H1 (cell line): ENCODE measurements around the gene CCL23. TPM values are rescaled to one million over a fixed set of nuclear protein-coding genes. Genes with fewer than 3 reads are reported as not detected.
A peak's percentile ranks its signal among the peaks of the same experiment; 100 is the strongest.

Source experiments
- CTCF ChIA-PET: fragments of 300-600 bp; sonication (Branson Sonifier 250); formaldehyde crosslinking; loops from one replicate; lab custom pipeline; 2021; ENCODE audit not compliant: partially characterized antibody; lab: Charles Lee
- POLR2A ChIA-PET: fragments of 300-600 bp; sonication (Branson Sonifier 250); formaldehyde crosslinking; loops from one replicate; lab custom pipeline; 2021; ENCODE audit warnings: inconsistent platforms; ENCODE audit not compliant: partially characterized antibody; lab: Charles Lee
- DNase-seq, 2 experiments: peaks; one replicate each; pipeline versions ENCODE4 v3.0.0 to v3.0.0-alpha.2; 2010 to 2022; ENCODE audit warnings: low spot score in 2 of 2, low read depth in 1 of 2, mixed read lengths in 1 of 2
- FAIRE-seq: peaks from 2 replicates; lab custom pipeline; 2011; peaks lifted over from hg19 to GRCh38; lab: Jason Lieb, UNC
- H2AFZ ChIP-seq: 2 replicates; pipeline ENCODE4 v1.8.1; 2012; ENCODE audit warnings: low read length, inconsistent platforms
- H2AK5ac ChIP-seq: 2 replicates; pipeline ENCODE4 v1.6.1; 2013; ENCODE audit warnings: low read depth, low read length
- H2BK120ac ChIP-seq: replicated peaks from 2 replicates; pipeline ENCODE3; 2013; ENCODE audit warnings: low read depth, low read length, inconsistent platforms
- H2BK12ac ChIP-seq: 2 replicates; pipeline ENCODE4 v1.6.1; 2013; ENCODE audit warnings: low read depth, low read length
- H2BK15ac ChIP-seq: 2 replicates; pipeline ENCODE4 v1.6.1; 2013; ENCODE audit warnings: low read length
- H2BK20ac ChIP-seq: 2 replicates; pipeline ENCODE4 v1.6.1; 2013; ENCODE audit warnings: low read length
- H2BK5ac ChIP-seq: 2 replicates; pipeline ENCODE4 v1.6.1; 2013; ENCODE audit warnings: low read depth, low read length
- H3K14ac ChIP-seq: 2 replicates; pipeline ENCODE4 v1.6.1; 2013; ENCODE audit warnings: inconsistent platforms; ENCODE audit not compliant: insufficient read length
- H3K18ac ChIP-seq: 2 replicates; pipeline ENCODE4 v1.6.1; 2013; ENCODE audit warnings: low read length; ENCODE audit errors: extremely low read depth
- H3K23ac ChIP-seq: 2 replicates; pipeline ENCODE4 v1.6.1; 2013; ENCODE audit warnings: inconsistent platforms; ENCODE audit not compliant: insufficient read length
- H3K23me2 ChIP-seq: 2 replicates; pipeline ENCODE4 v1.6.1; 2013; ENCODE audit warnings: low read depth, low read length
- H3K27ac ChIP-seq: 2 replicates; pipeline ENCODE4 v1.6.1; 2011; ENCODE audit warnings: low read depth, low read length, inconsistent platforms
- H3K27me3 ChIP-seq, 4 experiments: replicated peaks in 1 of 4; 1 replicate in 1 of 4; 2 replicates in 3 of 4; pipeline versions ENCODE4 v1.6.1 to v1.8.1; 2011 to 2013; ENCODE audit warnings: low read length in 3 of 4, mild to moderate bottlenecking in 3 of 4, inconsistent platforms in 2 of 4, mixed read lengths in 2 of 4, moderate library complexity in 1 of 4; ENCODE audit not compliant: control insufficient read depth in 3 of 4, insufficient read depth in 3 of 4; ENCODE audit errors: extremely low read depth in 1 of 4
- H3K36me3 ChIP-seq, 4 experiments: 2 replicates each; pipeline versions ENCODE4 v1.6.1 to v1.8.1; 2011 to 2013; ENCODE audit warnings: mild to moderate bottlenecking in 4 of 4, low read length in 3 of 4, moderate library complexity in 2 of 4, control low read depth in 1 of 4, inconsistent platforms in 1 of 4; ENCODE audit not compliant: insufficient read depth in 4 of 4, control insufficient read depth in 2 of 4
- H3K4ac ChIP-seq: replicated peaks from 2 replicates; pipeline ENCODE3; 2013; ENCODE audit warnings: low read length, low read depth, mixed read lengths, inconsistent platforms; ENCODE audit not compliant: insufficient read length
- H3K4me1 ChIP-seq, 4 experiments: replicated peaks in 1 of 4; 1 replicate in 1 of 4; 2 replicates in 3 of 4; pipeline versions ENCODE4 v1.6.1 to v1.8.1; 2011 to 2013; ENCODE audit warnings: low read length in 3 of 4, inconsistent platforms in 2 of 4, mixed read lengths in 1 of 4; ENCODE audit not compliant: insufficient read depth in 4 of 4, control insufficient read depth in 3 of 4
- H3K4me2 ChIP-seq, 2 experiments: 2 replicates each; pipeline versions ENCODE4 v1.6.1 to v1.8.1; 2011 to 2013; ENCODE audit warnings: low read depth in 2 of 2, low read length in 2 of 2, control low read depth in 1 of 2, inconsistent platforms in 1 of 2, mild to moderate bottlenecking in 1 of 2; ENCODE audit not compliant: insufficient read depth in 1 of 2
- H3K4me3 ChIP-seq, 4 experiments: fragments of 200-600, 300-600 bp in 1 of 4; sonication (generic), shearing (Covaris generic), sonication (Bioruptor Twin) in 1 of 4; 2 replicates each; pipeline versions ENCODE4 v1.5.1 to v1.8.1; 2011 to 2016; ENCODE audit warnings: low read length in 4 of 4, low read depth in 3 of 4, control low read depth in 2 of 4, inconsistent platforms in 2 of 4, mild to moderate bottlenecking in 2 of 4, mixed read lengths in 1 of 4, moderate library complexity in 1 of 4; ENCODE audit not compliant: insufficient read depth in 2 of 4; ENCODE audit errors: extremely low read depth in 1 of 4
- H3K56ac ChIP-seq: replicated peaks from 2 replicates; pipeline ENCODE3; 2013; ENCODE audit warnings: low read depth, mild to moderate bottlenecking, mixed read lengths, low read length, inconsistent platforms; ENCODE audit not compliant: insufficient read length
- H3K79me1 ChIP-seq: 2 replicates; pipeline ENCODE4 v1.6.1; 2013; ENCODE audit warnings: low read depth, low read length, control low read depth
- H3K79me2 ChIP-seq, 2 experiments: 2 replicates each; pipeline versions ENCODE4 v1.6.1 to v1.8.1; 2012 to 2013; ENCODE audit warnings: low read length in 2 of 2, mild to moderate bottlenecking in 2 of 2, inconsistent platforms in 1 of 2; ENCODE audit not compliant: insufficient read depth in 2 of 2, control insufficient read depth in 1 of 2
- H3K9ac ChIP-seq, 4 experiments: replicated peaks in 1 of 4; 1 replicate in 1 of 4; 2 replicates in 3 of 4; pipeline versions ENCODE4 v1.6.1 to v1.8.1; 2011 to 2013; ENCODE audit warnings: low read depth in 3 of 4, low read length in 3 of 4, control low read depth in 2 of 4, mild to moderate bottlenecking in 2 of 4, moderate library complexity in 2 of 4, inconsistent platforms in 1 of 4; ENCODE audit errors: extremely low read depth in 1 of 4
- H3K9me3 ChIP-seq, 2 experiments: 2 replicates each; pipeline versions ENCODE4 v1.6.1 to v1.8.1; 2012 to 2013; ENCODE audit warnings: mild to moderate bottlenecking in 2 of 2, moderate library complexity in 2 of 2, control low read depth in 1 of 2, inconsistent platforms in 1 of 2, low read depth in 1 of 2, low read length in 1 of 2, mixed read lengths in 1 of 2; ENCODE audit not compliant: insufficient read depth in 2 of 2
- H4K20me1 ChIP-seq, 2 experiments: replicated peaks in 1 of 2; 2 replicates each; pipeline versions ENCODE3 to v1.8.1; 2011 to 2013; ENCODE audit warnings: inconsistent platforms in 2 of 2, low read length in 2 of 2, mild to moderate bottlenecking in 1 of 2; ENCODE audit not compliant: insufficient read depth in 2 of 2, control insufficient read depth in 1 of 2
- H4K5ac ChIP-seq: 2 replicates; pipeline ENCODE4 v1.6.1; 2013; ENCODE audit warnings: low read length, low read depth, mixed read lengths, inconsistent platforms; ENCODE audit not compliant: insufficient read length
- H4K8ac ChIP-seq: 2 replicates; pipeline ENCODE4 v1.8.0; 2013; ENCODE audit warnings: mild to moderate bottlenecking, moderate library complexity, low read length, inconsistent platforms; ENCODE audit not compliant: insufficient read depth; ENCODE audit errors: extremely low read depth
- H4K91ac ChIP-seq: replicated peaks from 2 replicates; pipeline ENCODE3; 2013; ENCODE audit warnings: low read length, mixed read lengths, inconsistent platforms; ENCODE audit not compliant: insufficient read length
- ASH2L ChIP-seq: fragments of 200-600, 300-600 bp; sonication (generic); IDR thresholded peaks from one replicate; pipeline ENCODE4 v1.7.1; 2017; ENCODE audit warnings: low read length
- ATF3 ChIP-seq: IDR thresholded peaks from 2 replicates; pipeline ENCODE4 v1.6.1; 2011; ENCODE audit warnings: low read depth, mild to moderate bottlenecking, low read length; ENCODE audit not compliant: insufficient read depth
- CHD1 ChIP-seq: IDR thresholded peaks from 2 replicates; pipeline ENCODE4 v1.6.1; 2012; ENCODE audit warnings: low read depth, low read length, improper control_type of control experiment
- CTCF ChIP-seq, 3 experiments: IDR thresholded peaks; 1 replicate in 2 of 3; 2 replicates in 1 of 3; pipeline versions ENCODE4 v1.5.1 to v1.6.1; 2011; ENCODE audit warnings: low read length in 3 of 3, mild to moderate bottlenecking in 3 of 3, inconsistent platforms in 2 of 3, low read depth in 1 of 3, moderate library complexity in 1 of 3; ENCODE audit not compliant: insufficient read depth in 1 of 3; ENCODE audit errors: control extremely low read depth in 1 of 3
- GTF2F1 ChIP-seq: IDR thresholded peaks from 2 replicates; pipeline ENCODE4 v1.6.1; 2012; ENCODE audit warnings: low read depth, low read length, improper control_type of control experiment, borderline replicate concordance
- RAD21 ChIP-seq, 2 experiments: IDR thresholded peaks in 1 of 2; conservative IDR thresholded peaks in 1 of 2; 2 replicates each; pipeline ENCODE4 v1.6.1; 2011; ENCODE audit warnings: low read depth in 2 of 2, low read length in 2 of 2, improper control_type of control experiment in 1 of 2, inconsistent platforms in 1 of 2, mild to moderate bottlenecking in 1 of 2, moderate library complexity in 1 of 2
- RBBP5 ChIP-seq: IDR thresholded peaks from 2 replicates; pipeline ENCODE4 v1.7.1; 2012; ENCODE audit warnings: low read depth, mild to moderate bottlenecking, inconsistent platforms, low read length, moderate library complexity, borderline replicate concordance
- RFX5 ChIP-seq: IDR thresholded peaks from 2 replicates; pipeline ENCODE4 v1.6.1; 2011; ENCODE audit warnings: low read depth, low read length, improper control_type of control experiment, borderline replicate concordance
- SP1 ChIP-seq: IDR thresholded peaks from 2 replicates; pipeline ENCODE4 v1.6.1; 2011; ENCODE audit warnings: low read depth, low read length
- SUZ12 ChIP-seq: fragments of 200-600 bp; sonication (generic); IDR thresholded peaks from 2 replicates; pipeline ENCODE4 v1.6.1; 2012; ENCODE audit warnings: mild to moderate bottlenecking, inconsistent platforms, low read length, moderate library complexity, mixed read lengths
- TAF1 ChIP-seq: IDR thresholded peaks from 2 replicates; pipeline ENCODE4 v1.6.1; 2011; ENCODE audit warnings: mild to moderate bottlenecking, low read depth, low read length
- WGBS, 2 experiments: shearing (Covaris generic) in 1 of 2; methylation state at CpG; one replicate each; pipeline versions ENCODE4 v1.1.6 to v1.1.7; 2013 to 2015; ENCODE audit warnings: low lambda C conversion rate in 2 of 2, mixed read lengths in 2 of 2, inconsistent platforms in 1 of 2, low coverage in 1 of 2, missing lambda C conversion rate in 1 of 2; ENCODE audit not compliant: insufficient replicate concordance in 2 of 2, insufficient coverage in 1 of 2, insufficient read length in 1 of 2; ENCODE audit errors: extremely low coverage in 1 of 2, missing lambda C conversion rate in 1 of 2; 5-methylcytosine and 5-hydroxymethylcytosine counted together
- polyA plus RNA-seq, 7 experiments: library from polyadenylated mRNA; depleted of rRNA in 3 of 7; stranded (reverse) in 5 of 7; unstranded in 2 of 7; fragments of >200 nt in 5 of 7; fragments of 200-250 nt in 2 of 7; gene quantifications; 1 replicate in 5 of 7; 2 replicates in 1 of 7; 4 replicates in 1 of 7; pipeline versions ENCODE4 v1.2.1 to v1.2.3, GENCODE V29; 2011 to 2013; ENCODE audit warnings: missing spikeins in 2 of 7, mixed read lengths in 2 of 7
- total RNA-seq: library from RNA; stranded (reverse); fragmentation: NEBNext Ultra II Directional; extraction: Animal tissue kit (Norgen Biotek cat#: 25700); gene quantifications from 2 replicates; pipeline ENCODE4 v1.2.1, GENCODE V29; 2021

The CCL23 gene
- total and polyA plus RNA-seq, 2 of the 8 experiments (the other 6 are each of a cell fraction or from before 2014, with no cell fraction given), result not detected

- H4K91ac ChIP-seq, result no peak overlapping the region
- H3K23me2 ChIP-seq, result no peaks in the 10 kb centered on the region
- no peak overlapping the region for H3K27ac ChIP-seq
- H3K4ac ChIP-seq, result no peak overlapping the region
- no peaks in the 10 kb centered on the region for H3K79me2 ChIP-seq
- ChIA-PET CTCF (interaction anchor here (0.7 to 2.4 kb wide), 9 partner anchors 11 to 173 kb away, joined by 3 to 13 read pairs (median 4); no protein-coding TSS in a partner anchor), POLR2A (interaction anchor here (0.6 kb wide), 1 partner anchor 1763 kb away, joined by 4 read pairs; no protein-coding TSS in a partner anchor)
- H2AK5ac ChIP-seq, result no peak overlapping the region
- H3K4me2 ChIP-seq, result no peak overlapping the region
- no peak overlapping the region for H2BK12ac ChIP-seq
- H2BK20ac ChIP-seq, result no peak overlapping the region
- H2BK5ac ChIP-seq, result no peak overlapping the region
- H2AFZ ChIP-seq, result no peak overlapping the region
- FAIRE-seq, result no peak
- H4K5ac ChIP-seq, result no peak overlapping the region
- WGBS, 2 experiments, result 77% methylated on average over 4 of the region's 4 CpGs; no CpG with 5 or more reads in 1 of the 2 experiments
- H3K4me1 ChIP-seq, result no peaks in the 10 kb centered on the region
- no peak overlapping the region for H2BK15ac ChIP-seq
- no peak overlapping the region for H3K4me3 ChIP-seq
- H3K9me3 ChIP-seq, result no peaks in the 10 kb centered on the region
- no peak overlapping the region for H4K8ac ChIP-seq
- H3K79me1 ChIP-seq, result no peaks in the 10 kb centered on the region
- no peaks in the 10 kb centered on the region for H4K20me1 ChIP-seq
- H3K18ac ChIP-seq, result no peak overlapping the region
- H3K9ac ChIP-seq, result no peak overlapping the region
- H3K14ac ChIP-seq, result no peak overlapping the region
- H3K36me3 ChIP-seq, result no peaks in the 10 kb centered on the region
- H3K56ac ChIP-seq, result no peak overlapping the region
- no peak overlapping the region for H3K23ac ChIP-seq
- no peak for DNase-seq
- H2BK120ac ChIP-seq, result no peak overlapping the region
- H3K27me3 ChIP-seq, result no peaks in the 10 kb centered on the region
- TF ChIP-seq ASH2L, result no peak
- TF ChIP-seq RAD21 (IDR thresholded peaks at IDR 0.05 in 1 of 2, conservative IDR thresholded peaks at IDR 0.05 in 1 of 2; ENCODE audit: low read depth in 2 of 2, low read length in 2 of 2), result peak; percentile 67 to 74
- TF ChIP-seq ATF3, result no peak
- TF ChIP-seq CHD1, result no peak
- peak; percentile 44 to 52 (median 48) for TF ChIP-seq CTCF (IDR thresholded peaks at IDR 0.05; ENCODE audit: control extremely low read depth in 1 of 3, insufficient read depth in 1 of 3, low read depth in 1 of 3, low read length in 3 of 3)
- no peak for TF ChIP-seq TAF1
- no peak for TF ChIP-seq SP1
- TF ChIP-seq GTF2F1, result no peak
- TF ChIP-seq SUZ12, result no peak
- no peak for TF ChIP-seq RFX5
- no peak for TF ChIP-seq RBBP5
These were observed 35.9 kb downstream of the CCL23 start for GRCh38 chr17:35981908-35982330.
